H1 (cell line): ENCODE data around the gene CACNA1A. TPM values are rescaled to one million over a fixed set of nuclear protein-coding genes. Genes with fewer than 3 reads are reported as not detected.

Experiments
- CTCF ChIA-PET: fragments of 300-600 bp; sonication (Branson Sonifier 250); formaldehyde crosslinking; loops from one replicate; lab custom pipeline; 2021; ENCODE audit not compliant: partially characterized antibody; lab: Charles Lee
- POLR2A ChIA-PET: fragments of 300-600 bp; sonication (Branson Sonifier 250); formaldehyde crosslinking; loops from one replicate; lab custom pipeline; 2021; ENCODE audit warnings: inconsistent platforms; ENCODE audit not compliant: partially characterized antibody; lab: Charles Lee
- DNase-seq, 2 experiments: peaks; one replicate each; pipeline versions ENCODE4 v3.0.0 to v3.0.0-alpha.2; 2010 to 2022; ENCODE audit warnings: low spot score in 2 of 2, low read depth in 1 of 2, mixed read lengths in 1 of 2
- FAIRE-seq: peaks from 2 replicates; lab custom pipeline; 2011; peaks lifted over from hg19 to GRCh38; lab: Jason Lieb, UNC
- H2AFZ ChIP-seq: 2 replicates; pipeline ENCODE4 v1.8.1; 2012; ENCODE audit warnings: low read length, inconsistent platforms
- H2AK5ac ChIP-seq: 2 replicates; pipeline ENCODE4 v1.6.1; 2013; ENCODE audit warnings: low read depth, low read length
- H2BK120ac ChIP-seq: replicated peaks from 2 replicates; pipeline ENCODE3; 2013; ENCODE audit warnings: low read depth, low read length, inconsistent platforms
- H2BK12ac ChIP-seq: 2 replicates; pipeline ENCODE4 v1.6.1; 2013; ENCODE audit warnings: low read depth, low read length
- H2BK15ac ChIP-seq: 2 replicates; pipeline ENCODE4 v1.6.1; 2013; ENCODE audit warnings: low read length
- H2BK20ac ChIP-seq: 2 replicates; pipeline ENCODE4 v1.6.1; 2013; ENCODE audit warnings: low read length
- H2BK5ac ChIP-seq: 2 replicates; pipeline ENCODE4 v1.6.1; 2013; ENCODE audit warnings: low read depth, low read length
- H3K14ac ChIP-seq: 2 replicates; pipeline ENCODE4 v1.6.1; 2013; ENCODE audit warnings: inconsistent platforms; ENCODE audit not compliant: insufficient read length
- H3K18ac ChIP-seq: 2 replicates; pipeline ENCODE4 v1.6.1; 2013; ENCODE audit warnings: low read length; ENCODE audit errors: extremely low read depth
- H3K23ac ChIP-seq: 2 replicates; pipeline ENCODE4 v1.6.1; 2013; ENCODE audit warnings: inconsistent platforms; ENCODE audit not compliant: insufficient read length
- H3K23me2 ChIP-seq: 2 replicates; pipeline ENCODE4 v1.6.1; 2013; ENCODE audit warnings: low read depth, low read length
- H3K27ac ChIP-seq: 2 replicates; pipeline ENCODE4 v1.6.1; 2011; ENCODE audit warnings: low read depth, low read length, inconsistent platforms
- H3K27me3 ChIP-seq, 4 experiments: replicated peaks in 1 of 4; 1 replicate in 1 of 4; 2 replicates in 3 of 4; pipeline versions ENCODE4 v1.6.1 to v1.8.1; 2011 to 2013; ENCODE audit warnings: low read length in 3 of 4, mild to moderate bottlenecking in 3 of 4, inconsistent platforms in 2 of 4, mixed read lengths in 2 of 4, moderate library complexity in 1 of 4; ENCODE audit not compliant: control insufficient read depth in 3 of 4, insufficient read depth in 3 of 4; ENCODE audit errors: extremely low read depth in 1 of 4
- H3K36me3 ChIP-seq, 4 experiments: 2 replicates each; pipeline versions ENCODE4 v1.6.1 to v1.8.1; 2011 to 2013; ENCODE audit warnings: mild to moderate bottlenecking in 4 of 4, low read length in 3 of 4, moderate library complexity in 2 of 4, control low read depth in 1 of 4, inconsistent platforms in 1 of 4; ENCODE audit not compliant: insufficient read depth in 4 of 4, control insufficient read depth in 2 of 4
- H3K4ac ChIP-seq: replicated peaks from 2 replicates; pipeline ENCODE3; 2013; ENCODE audit warnings: low read length, low read depth, mixed read lengths, inconsistent platforms; ENCODE audit not compliant: insufficient read length
- H3K4me1 ChIP-seq, 4 experiments: replicated peaks in 1 of 4; 1 replicate in 1 of 4; 2 replicates in 3 of 4; pipeline versions ENCODE4 v1.6.1 to v1.8.1; 2011 to 2013; ENCODE audit warnings: low read length in 3 of 4, inconsistent platforms in 2 of 4, mixed read lengths in 1 of 4; ENCODE audit not compliant: insufficient read depth in 4 of 4, control insufficient read depth in 3 of 4
- H3K4me2 ChIP-seq, 2 experiments: 2 replicates each; pipeline versions ENCODE4 v1.6.1 to v1.8.1; 2011 to 2013; ENCODE audit warnings: low read depth in 2 of 2, low read length in 2 of 2, control low read depth in 1 of 2, inconsistent platforms in 1 of 2, mild to moderate bottlenecking in 1 of 2; ENCODE audit not compliant: insufficient read depth in 1 of 2
- H3K4me3 ChIP-seq, 4 experiments: fragments of 200-600, 300-600 bp in 1 of 4; sonication (generic), shearing (Covaris generic), sonication (Bioruptor Twin) in 1 of 4; 2 replicates each; pipeline versions ENCODE4 v1.5.1 to v1.8.1; 2011 to 2016; ENCODE audit warnings: low read length in 4 of 4, low read depth in 3 of 4, control low read depth in 2 of 4, inconsistent platforms in 2 of 4, mild to moderate bottlenecking in 2 of 4, mixed read lengths in 1 of 4, moderate library complexity in 1 of 4; ENCODE audit not compliant: insufficient read depth in 2 of 4; ENCODE audit errors: extremely low read depth in 1 of 4
- H3K56ac ChIP-seq: replicated peaks from 2 replicates; pipeline ENCODE3; 2013; ENCODE audit warnings: low read depth, mild to moderate bottlenecking, mixed read lengths, low read length, inconsistent platforms; ENCODE audit not compliant: insufficient read length
- H3K79me1 ChIP-seq: 2 replicates; pipeline ENCODE4 v1.6.1; 2013; ENCODE audit warnings: low read depth, low read length, control low read depth
- H3K79me2 ChIP-seq, 2 experiments: 2 replicates each; pipeline versions ENCODE4 v1.6.1 to v1.8.1; 2012 to 2013; ENCODE audit warnings: low read length in 2 of 2, mild to moderate bottlenecking in 2 of 2, inconsistent platforms in 1 of 2; ENCODE audit not compliant: insufficient read depth in 2 of 2, control insufficient read depth in 1 of 2
- H3K9ac ChIP-seq, 4 experiments: replicated peaks in 1 of 4; 1 replicate in 1 of 4; 2 replicates in 3 of 4; pipeline versions ENCODE4 v1.6.1 to v1.8.1; 2011 to 2013; ENCODE audit warnings: low read depth in 3 of 4, low read length in 3 of 4, control low read depth in 2 of 4, mild to moderate bottlenecking in 2 of 4, moderate library complexity in 2 of 4, inconsistent platforms in 1 of 4; ENCODE audit errors: extremely low read depth in 1 of 4
- H3K9me3 ChIP-seq, 2 experiments: 2 replicates each; pipeline versions ENCODE4 v1.6.1 to v1.8.1; 2012 to 2013; ENCODE audit warnings: mild to moderate bottlenecking in 2 of 2, moderate library complexity in 2 of 2, control low read depth in 1 of 2, inconsistent platforms in 1 of 2, low read depth in 1 of 2, low read length in 1 of 2, mixed read lengths in 1 of 2; ENCODE audit not compliant: insufficient read depth in 2 of 2
- H4K20me1 ChIP-seq, 2 experiments: replicated peaks in 1 of 2; 2 replicates each; pipeline versions ENCODE3 to v1.8.1; 2011 to 2013; ENCODE audit warnings: inconsistent platforms in 2 of 2, low read length in 2 of 2, mild to moderate bottlenecking in 1 of 2; ENCODE audit not compliant: insufficient read depth in 2 of 2, control insufficient read depth in 1 of 2
- H4K5ac ChIP-seq: 2 replicates; pipeline ENCODE4 v1.6.1; 2013; ENCODE audit warnings: low read length, low read depth, mixed read lengths, inconsistent platforms; ENCODE audit not compliant: insufficient read length
- H4K8ac ChIP-seq: 2 replicates; pipeline ENCODE4 v1.8.0; 2013; ENCODE audit warnings: mild to moderate bottlenecking, moderate library complexity, low read length, inconsistent platforms; ENCODE audit not compliant: insufficient read depth; ENCODE audit errors: extremely low read depth
- H4K91ac ChIP-seq: replicated peaks from 2 replicates; pipeline ENCODE3; 2013; ENCODE audit warnings: low read length, mixed read lengths, inconsistent platforms; ENCODE audit not compliant: insufficient read length
- EZH2 ChIP-seq: fragments of 200-600 bp; sonication (generic); IDR thresholded peaks from 2 replicates; pipeline ENCODE4 v1.7.1; 2012; ENCODE audit warnings: low read depth, mild to moderate bottlenecking, moderate library complexity, low read length, inconsistent platforms; ENCODE audit not compliant: severe bottlenecking
- KDM4A ChIP-seq: IDR thresholded peaks from one replicate; pipeline ENCODE4 v1.7.1; 2012; ENCODE audit warnings: low read depth, mild to moderate bottlenecking, moderate library complexity, low read length, inconsistent platforms; ENCODE audit not compliant: severe bottlenecking
- WGBS, 2 experiments: shearing (Covaris generic) in 1 of 2; methylation state at CpG; one replicate each; pipeline versions ENCODE4 v1.1.6 to v1.1.7; 2013 to 2015; ENCODE audit warnings: low lambda C conversion rate in 2 of 2, mixed read lengths in 2 of 2, inconsistent platforms in 1 of 2, low coverage in 1 of 2, missing lambda C conversion rate in 1 of 2; ENCODE audit not compliant: insufficient replicate concordance in 2 of 2, insufficient coverage in 1 of 2, insufficient read length in 1 of 2; ENCODE audit errors: extremely low coverage in 1 of 2, missing lambda C conversion rate in 1 of 2; 5-methylcytosine and 5-hydroxymethylcytosine counted together
- polyA plus RNA-seq, 7 experiments: library from polyadenylated mRNA; depleted of rRNA in 3 of 7; stranded (reverse) in 5 of 7; unstranded in 2 of 7; fragments of >200 nt in 5 of 7; fragments of 200-250 nt in 2 of 7; gene quantifications; 1 replicate in 5 of 7; 2 replicates in 1 of 7; 4 replicates in 1 of 7; pipeline versions ENCODE4 v1.2.1 to v1.2.3, GENCODE V29; 2011 to 2013; ENCODE audit warnings: missing spikeins in 2 of 7, mixed read lengths in 2 of 7
- total RNA-seq: library from RNA; stranded (reverse); fragmentation: NEBNext Ultra II Directional; extraction: Animal tissue kit (Norgen Biotek cat#: 25700); gene quantifications from 2 replicates; pipeline ENCODE4 v1.2.1, GENCODE V29; 2021

CACNA1A gene
- total and polyA plus RNA-seq, 2 of the 8 experiments (the other 6 are each of a cell fraction or from before 2014, with no cell fraction given) = 10.7 to 25.3 TPM

DNA sequence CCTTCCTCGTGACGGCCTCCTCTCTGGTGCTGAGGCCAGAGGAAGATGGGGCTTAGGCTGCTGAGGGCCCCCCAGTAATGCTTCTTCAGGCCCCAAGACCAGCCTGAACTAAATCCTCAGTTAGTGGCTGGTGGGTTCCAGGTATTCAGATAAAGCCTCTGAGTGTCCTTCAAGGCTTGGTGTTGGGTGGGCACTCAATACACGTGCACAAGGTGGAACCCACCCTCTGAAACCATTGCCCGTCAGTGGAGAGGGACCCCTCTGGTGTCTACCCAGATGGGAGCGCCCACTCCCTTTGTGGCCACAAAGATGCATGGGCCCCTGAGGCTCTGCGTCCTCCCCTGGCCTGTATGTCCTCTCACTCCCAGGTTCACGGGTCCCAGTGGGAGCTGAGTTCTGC lies 277.0 kb downstream of the CACNA1A start:
- no peak overlapping the region for H2AK5ac ChIP-seq

More for the DNA sequence above, 277.0 kb downstream of the CACNA1A start:
- H4K8ac ChIP-seq = no peak overlapping the region
- 88% methylated on average over 7 of the region's 7 CpGs; no CpG with 5 or more reads in 1 of the 2 experiments for WGBS, 2 experiments
- no peak overlapping the region for H3K4ac ChIP-seq
- no peaks in the 10 kb centered on the region for H3K79me1 ChIP-seq
- H4K91ac ChIP-seq = no peak overlapping the region
- FAIRE-seq (no peak), DNase-seq (no peak)
- H2BK15ac ChIP-seq = no peak overlapping the region
- H3K14ac ChIP-seq = no peak overlapping the region
- H2BK20ac ChIP-seq = no peak overlapping the region
- H2BK12ac ChIP-seq = no peak overlapping the region
- no peak overlapping the region for H2BK120ac ChIP-seq
- H2BK5ac ChIP-seq = no peak overlapping the region
- no peaks in the 10 kb centered on the region for H3K27me3 ChIP-seq
- no peaks in the 10 kb centered on the region for H3K36me3 ChIP-seq
- H2AFZ ChIP-seq = no peak overlapping the region
- H3K79me2 ChIP-seq = no peaks in the 10 kb centered on the region
- TF ChIP-seq EZH2 = no peak
- TF ChIP-seq KDM4A = no peak
- H3K18ac ChIP-seq = no peak overlapping the region
- CTCF ChIA-PET = interaction anchor here (0.6 to 1.7 kb wide), 2 partner anchors 34 to 57 kb away, joined by 3 to 4 read pairs; no protein-coding TSS in a partner anchor
- POLR2A ChIA-PET = no interaction called here
- no peaks in the 10 kb centered on the region for H3K23me2 ChIP-seq
- H3K56ac ChIP-seq = no peak overlapping the region
- H3K23ac ChIP-seq = no peak overlapping the region
- H4K5ac ChIP-seq = no peak overlapping the region
- H3K4me3 ChIP-seq = no peak overlapping the region
- no peak overlapping the region for H3K27ac ChIP-seq
- H4K20me1 ChIP-seq = no peaks in the 10 kb centered on the region
- H3K4me2 ChIP-seq = no peak overlapping the region
- H3K9me3 ChIP-seq = no peaks in the 10 kb centered on the region
- H3K4me1 ChIP-seq = peaks cover 0 to 4% (median 0%) of the 10 kb centered on the region in 4 experiments; a peak in 3 of 7 replicates
- no peak overlapping the region for H3K9ac ChIP-seq
